HG03342 (cell line): ENCODE measurements around the gene EXOC3.
A peak's percentile ranks its signal among the peaks of the same experiment; 100 is the strongest.
"Not testable (repeated sequence)": the region's sequence is repeated elsewhere in the genome, so short reads cannot be mapped to it uniquely, and the experiment has no call there.

Experiments
- ATAC-seq: cut with Tn5 transposase; IDR thresholded peaks from one replicate; pipeline ENCODE4 v1.9.1; 2021; ENCODE audit warnings: mild to moderate bottlenecking, moderate library complexity; ENCODE audit not compliant: unreplicated experiment

Gene EXOC3

GRCh38 chr5:472076-472655, 29.2 kb downstream of the EXOC3 start:
- peak; percentile 12 for ATAC-seq

- ATAC-seq, result peak; percentile 64
These were observed 29.9 kb downstream of the EXOC3 start for GRCh38 chr5:472656-473550.

GRCh38 chr5:473551-474192, 30.7 kb downstream of the EXOC3 start:
- peak; percentile 13 for ATAC-seq

- ATAC-seq, result not testable (repeated sequence)
These were observed 31.4 kb downstream of the EXOC3 start for GRCh38 chr5:474232-474839.

GRCh38 chr5:474840-475661, 32.1 kb downstream of the EXOC3 start:
- no peak for ATAC-seq

- no peak for ATAC-seq
These were observed 32.7 kb downstream of the EXOC3 start for GRCh38 chr5:475704-476101.

- no peak for ATAC-seq
These were observed 33.3 kb downstream of the EXOC3 start for GRCh38 chr5:476102-476813.

GRCh38 chr5:476814-477175, 33.8 kb downstream of the EXOC3 start:
- no peak for ATAC-seq

GRCh38 chr5:477247-477646, 34.3 kb downstream of the EXOC3 start:
- ATAC-seq, result no peak

GRCh38 chr5:477871-478270, 34.9 kb downstream of the EXOC3 start:
- ATAC-seq, result no peak

GRCh38 chr5:478369-478981, 35.5 kb downstream of the EXOC3 start:
- ATAC-seq, result no peak

- ATAC-seq, result no peak
These were observed 36.1 kb downstream of the EXOC3 start for GRCh38 chr5:478982-479535.

- no peak for ATAC-seq
These were observed 36.8 kb downstream of the EXOC3 start for GRCh38 chr5:479566-480319.

GRCh38 chr5:481347-481746, 38.4 kb downstream of the EXOC3 start:
- ATAC-seq, result no peak

GRCh38 chr5:482021-482420, 39.0 kb downstream of the EXOC3 start:
- no peak for ATAC-seq

GRCh38 chr5:482506-482905, 39.5 kb downstream of the EXOC3 start:
- ATAC-seq, result no peak

GRCh38 chr5:483011-483410, 40.0 kb downstream of the EXOC3 start:
- ATAC-seq, result no peak

- no peak for ATAC-seq
These were observed 40.6 kb downstream of the EXOC3 start for GRCh38 chr5:483434-484140.
